Body of pancreas (tissue), 4 donors: ENCODE data around the gene MAP3K7.

Source experiments
- CTCF ChIP-seq, 7 experiments: fragments of 450-650 bp in 4 of 7; fragments of 200-600 bp in 3 of 7; sonication (generic) in 3 of 7; IDR thresholded peaks; one replicate each; pipeline ENCODE4 v1.5.1; 2016 to 2019; ENCODE audit warnings: antibody characterized with exemption in 7 of 7
- POLR2A ChIP-seq, 3 donors: fragments of 450-650 bp; IDR thresholded peaks; one replicate each; pipeline ENCODE4 v1.6.1; 2016; ENCODE audit warnings: antibody characterized with exemption in 3 of 3, mild to moderate bottlenecking in 2 of 3

GRCh38 chr6:90610751-90611542 is 24.1 kb upstream of the MAP3K7 start:
- TF ChIP-seq CTCF (IDR thresholded peaks at IDR 0.05) (no peak), POLR2A (IDR thresholded peaks at IDR 0.05) (no peak)
